HUES64 (cell line): ENCODE results near the gene UGT1A9.
A peak's percentile ranks its signal among the peaks of the same experiment; 100 is the strongest.
"Not testable (repeated sequence)": the region's sequence is repeated elsewhere in the genome, so short reads cannot be mapped to it uniquely, and the experiment has no call there.

Experiments used
- H3K27ac ChIP-seq: 2 replicates; pipeline ENCODE4 v1.7.0; 2013; ENCODE audit warnings: low read depth, low read length, inconsistent platforms
- H3K27me3 ChIP-seq: 2 replicates; pipeline ENCODE4 v1.6.1; 2013; ENCODE audit warnings: mild to moderate bottlenecking, low read length; ENCODE audit not compliant: insufficient read depth
- H3K36me3 ChIP-seq: 2 replicates; pipeline ENCODE4 v1.6.1; 2013; ENCODE audit warnings: mild to moderate bottlenecking, low read length; ENCODE audit not compliant: insufficient read depth
- H3K4me1 ChIP-seq: 2 replicates; pipeline ENCODE4 v1.6.1; 2013; ENCODE audit warnings: mild to moderate bottlenecking, low read length, moderate library complexity; ENCODE audit not compliant: insufficient read depth
- H3K4me3 ChIP-seq: 2 replicates; pipeline ENCODE4 v1.5.1; 2013; ENCODE audit warnings: mild to moderate bottlenecking, low read length, moderate library complexity
- H3K9ac ChIP-seq: 2 replicates; pipeline ENCODE4 v1.6.1; 2013; ENCODE audit warnings: mild to moderate bottlenecking, low read depth, low read length
- H3K9me3 ChIP-seq: 2 replicates; pipeline ENCODE4 v1.6.1; 2013; ENCODE audit warnings: low read depth, low read length; ENCODE audit not compliant: insufficient read depth
- WGBS: fragments of 150-250, 120-280 bp; methylation state at CpG from one replicate; pipeline ENCODE4 v1.1.7; 2013; ENCODE audit warnings: missing lambda C conversion rate; 5-methylcytosine and 5-hydroxymethylcytosine counted together

The UGT1A9 gene

GRCh38 chr2:233698740-233699139 lies 27.0 kb downstream of the UGT1A9 start:
- WGBS: 84% methylated on average over 4 of the region's 4 CpGs
- no peak overlapping the region for H3K27ac ChIP-seq
- no peak overlapping the region for H3K4me3 ChIP-seq

GRCh38 chr2:233699424-233700027 lies 27.8 kb downstream of the UGT1A9 start:
- Histone ChIP-seq H3K4me1 (peaks cover 7% of the 10 kb centered on the region; the same call in 1 of the 2 replicates), H3K9ac (peak overlapping the region; percentile 60; the same call in 1 of the 2 replicates), H3K4me3 (no peak overlapping the region), H3K9me3 (no peaks in the 10 kb centered on the region), H3K27me3 (no peaks in the 10 kb centered on the region), H3K27ac (peak overlapping the region; percentile 79), H3K36me3 (no peaks in the 10 kb centered on the region)
- 97% methylated on average over 5 of the region's 8 CpGs for WGBS

More at GRCh38 chr2:233698740-233699139, 27.0 kb downstream of the UGT1A9 start:
- Histone ChIP-seq H3K9me3 (no peaks in the 10 kb centered on the region), H3K9ac (no peak overlapping the region), H3K27me3 (no peaks in the 10 kb centered on the region), H3K4me1 (peaks cover 7% of the 10 kb centered on the region; the same call in 1 of the 2 replicates), H3K36me3 (no peaks in the 10 kb centered on the region)

GRCh38 chr2:233700028-233700635 lies 28.4 kb downstream of the UGT1A9 start:
- Histone ChIP-seq H3K27me3 (no peaks in the 10 kb centered on the region), H3K9me3 (no peaks in the 10 kb centered on the region), H3K9ac (peak overlapping the region; percentile 60; the same call in 1 of the 2 replicates), H3K27ac (peak overlapping the region; percentile 79), H3K4me1 (peaks cover 7% of the 10 kb centered on the region; the same call in 1 of the 2 replicates), H3K4me3 (no peak overlapping the region), H3K36me3 (no peaks in the 10 kb centered on the region)
- WGBS: 69% methylated on average over 1 of the region's 1 CpG

- H3K4me3 ChIP-seq, H3K4me1 ChIP-seq, H3K9me3 ChIP-seq, H3K36me3 ChIP-seq, H3K9ac ChIP-seq, H3K27me3 ChIP-seq, H3K27ac ChIP-seq: not testable (repeated sequence)
- 80% methylated on average over 1 of the region's 5 CpGs for WGBS
Observed at GRCh38 chr2:233700842-233701241, 29.1 kb downstream of the UGT1A9 start.

- 89% methylated on average over 1 of the region's 3 CpGs for WGBS
- peaks cover 7% of the 10 kb centered on the region; the same call in 1 of the 2 replicates for H3K4me1 ChIP-seq
- H3K4me3 ChIP-seq: no peak overlapping the region
Observed at GRCh38 chr2:233702238-233702637, 30.5 kb downstream of the UGT1A9 start.

GRCh38 chr2:233705911-233706506 lies 34.3 kb downstream of the UGT1A9 start:
- H3K9ac ChIP-seq: no peak overlapping the region
- no peak overlapping the region for H3K27ac ChIP-seq
- WGBS: 72% methylated on average over 4 of the region's 4 CpGs
- no peaks in the 10 kb centered on the region for H3K36me3 ChIP-seq
- no peaks in the 10 kb centered on the region for H3K27me3 ChIP-seq
- H3K4me3 ChIP-seq: no peak overlapping the region
- H3K9me3 ChIP-seq: no peaks in the 10 kb centered on the region
- H3K4me1 ChIP-seq: no peaks in the 10 kb centered on the region

More at GRCh38 chr2:233702238-233702637, 30.5 kb downstream of the UGT1A9 start:
- Histone ChIP-seq H3K9me3 (no peaks in the 10 kb centered on the region), H3K27me3 (no peaks in the 10 kb centered on the region), H3K36me3 (no peaks in the 10 kb centered on the region), H3K9ac (no peak overlapping the region), H3K27ac (no peak overlapping the region)

- H3K27ac ChIP-seq: no peak overlapping the region
- H3K9ac ChIP-seq: no peak overlapping the region
- 64% methylated on average over 1 of the region's 1 CpG for WGBS
- H3K4me1 ChIP-seq: no peaks in the 10 kb centered on the region
- no peaks in the 10 kb centered on the region for H3K9me3 ChIP-seq
- no peaks in the 10 kb centered on the region for H3K36me3 ChIP-seq
- no peaks in the 10 kb centered on the region for H3K27me3 ChIP-seq
- no peak overlapping the region for H3K4me3 ChIP-seq
Observed at GRCh38 chr2:233706720-233707119, 35.0 kb downstream of the UGT1A9 start.

GRCh38 chr2:233707940-233708644 lies 36.4 kb downstream of the UGT1A9 start:
- Histone ChIP-seq H3K9me3 (no peaks in the 10 kb centered on the region), H3K4me3 (no peak overlapping the region), H3K4me1 (no peaks in the 10 kb centered on the region), H3K9ac (no peak overlapping the region), H3K27me3 (no peaks in the 10 kb centered on the region), H3K27ac (no peak overlapping the region), H3K36me3 (no peaks in the 10 kb centered on the region)
- 95% methylated on average over 8 of the region's 10 CpGs for WGBS

- Histone ChIP-seq H3K9me3 (no peaks in the 10 kb centered on the region), H3K4me1 (no peaks in the 10 kb centered on the region), H3K27ac (no peak overlapping the region), H3K9ac (no peak overlapping the region), H3K36me3 (no peaks in the 10 kb centered on the region), H3K27me3 (no peaks in the 10 kb centered on the region), H3K4me3 (no peak overlapping the region)
- 96% methylated on average over 4 of the region's 5 CpGs for WGBS
Observed at GRCh38 chr2:233708942-233709341, 37.2 kb downstream of the UGT1A9 start.

- Histone ChIP-seq H3K4me3 (no peak overlapping the region), H3K27me3 (no peaks in the 10 kb centered on the region), H3K9ac (no peak overlapping the region), H3K4me1 (no peaks in the 10 kb centered on the region), H3K36me3 (no peaks in the 10 kb centered on the region), H3K27ac (no peak overlapping the region), H3K9me3 (no peaks in the 10 kb centered on the region)
- WGBS: 51% methylated on average over 11 of the region's 11 CpGs
Observed at GRCh38 chr2:233711312-233712008, 39.8 kb downstream of the UGT1A9 start.
